ENCODE results near the gene SF3B3.
"Not testable (repeated sequence)": the region's sequence is repeated elsewhere in the genome, so short reads cannot be mapped to it uniquely, and the experiment has no call there.

Gene SF3B3

DNA sequence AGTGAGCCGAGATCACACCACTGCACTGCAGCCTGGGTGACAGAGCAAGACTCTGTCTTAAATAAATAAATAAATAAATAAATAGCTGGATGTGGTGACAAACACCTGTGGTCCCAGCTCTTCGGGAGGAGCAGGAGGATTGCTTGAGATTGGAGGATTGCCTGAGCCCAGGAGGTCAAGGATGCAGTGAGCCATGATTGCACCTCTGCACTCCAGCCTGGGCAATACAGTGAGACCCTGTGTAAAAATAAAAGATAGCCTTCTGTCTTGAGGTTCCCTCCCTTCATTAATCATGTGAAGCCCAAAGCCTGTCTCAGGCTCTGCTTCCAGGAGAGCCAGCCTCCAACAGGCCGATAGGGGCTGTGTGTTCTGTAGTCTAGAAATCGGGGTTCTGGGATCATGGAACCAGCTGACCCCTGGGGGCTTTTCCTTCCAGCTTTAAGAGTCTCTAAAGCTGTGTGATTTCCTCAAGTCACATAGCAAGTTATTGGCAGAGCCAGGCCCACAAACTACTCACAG, 88.2 kb downstream of the SF3B3 start:
- H3K9ac ChIP-seq (ENCODE audit: low read depth in 1 of 2, low read length in 2 of 2) = no peak overlapping the region
- no peaks in the 10 kb centered on the region for H3K27me3 ChIP-seq (ENCODE audit: control insufficient read depth in 1 of 2, insufficient read depth in 2 of 2, low read length in 2 of 2)

DNA sequence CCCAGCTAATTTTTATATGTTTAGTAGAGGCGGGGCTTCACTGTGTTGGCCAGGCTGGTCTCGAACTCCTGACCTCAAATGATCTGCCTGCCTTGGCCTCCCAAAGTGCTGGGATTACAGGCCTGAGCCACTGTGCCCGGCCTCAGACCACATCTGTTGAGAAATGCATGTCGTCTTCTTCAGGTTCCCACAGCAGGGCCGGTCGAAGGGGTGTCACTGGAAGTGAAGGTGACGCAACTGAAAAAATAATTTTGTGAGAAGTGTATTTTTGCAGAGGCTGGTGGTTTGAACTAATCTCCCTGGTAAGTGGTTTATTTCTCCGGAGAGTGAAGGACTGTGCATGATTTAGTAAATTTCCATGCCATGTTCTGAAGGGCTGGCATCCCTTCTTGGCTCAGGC, 89.3 kb downstream of the SF3B3 start:
- Histone ChIP-seq H3K27ac (ENCODE audit: low read depth, low read length) (no peak overlapping the region), H3K9ac (ENCODE audit: low read depth in 1 of 2, low read length in 2 of 2) (no peak overlapping the region)

More for the DNA sequence above, 88.2 kb downstream of the SF3B3 start:
- H3K36me3 ChIP-seq (ENCODE audit: control insufficient read depth in 1 of 2, insufficient read depth in 2 of 2, low read length in 2 of 2) = no peaks in the 10 kb centered on the region
- no peaks in the 10 kb centered on the region for H3K9me3 ChIP-seq (ENCODE audit: control insufficient read depth in 1 of 2, low read length in 2 of 2)
- no peak overlapping the region for H3K4me3 ChIP-seq (ENCODE audit: low read depth in 1 of 2, low read length in 2 of 2)
- H3K27ac ChIP-seq (ENCODE audit: low read depth, low read length) = no peak overlapping the region
- peaks cover 12 to 21% of the 10 kb centered on the region in 2 donors for H3K4me1 ChIP-seq (ENCODE audit: control insufficient read depth in 1 of 2, insufficient read depth in 2 of 2, low read length in 2 of 2)

DNA sequence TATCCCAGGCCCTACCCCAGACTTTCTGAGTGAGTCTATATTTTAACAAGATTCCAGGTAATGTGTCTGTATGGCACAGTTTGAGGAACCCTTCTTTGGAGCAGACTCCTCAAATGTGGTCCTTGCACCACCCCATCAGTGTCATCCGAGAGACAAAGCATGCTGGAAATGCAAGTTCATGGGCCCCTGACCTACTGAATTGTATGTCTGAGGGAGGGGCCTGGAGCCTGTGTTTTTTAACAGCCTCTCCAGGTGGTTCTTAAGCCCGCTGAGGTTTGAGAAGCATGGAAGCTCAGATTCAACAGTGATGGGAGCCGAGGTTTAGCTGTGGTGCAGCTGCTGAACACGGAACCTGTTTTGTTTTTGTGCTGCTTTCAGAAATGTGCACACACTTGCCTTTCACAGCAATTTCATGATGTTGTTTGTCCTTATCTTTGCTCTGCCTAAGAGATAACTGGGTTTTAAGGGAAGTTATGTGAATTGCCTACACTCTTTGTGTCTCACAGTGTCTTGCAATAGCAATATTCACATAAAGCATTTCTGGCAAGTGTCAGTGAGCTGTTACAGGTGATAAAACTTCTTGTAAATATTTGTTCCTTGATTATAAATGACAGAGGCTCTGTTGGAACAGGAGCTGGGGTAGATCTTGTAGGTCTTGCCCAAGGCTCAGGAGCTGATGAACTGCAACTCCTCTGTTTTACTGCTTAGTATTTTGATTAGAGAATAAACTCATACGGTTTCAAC, 90.8 kb downstream of the SF3B3 start:
- Histone ChIP-seq H3K4me3 (ENCODE audit: low read depth in 1 of 2, low read length in 2 of 2) (no peak overlapping the region), H3K4me1 (ENCODE audit: control insufficient read depth in 1 of 2, insufficient read depth in 2 of 2, low read length in 2 of 2) (peaks cover 12 to 17% of the 10 kb centered on the region in 2 donors), H3K9me3 (ENCODE audit: control insufficient read depth in 1 of 2, low read length in 2 of 2) (no peaks in the 10 kb centered on the region), H3K9ac (ENCODE audit: low read depth in 1 of 2, low read length in 2 of 2) (no peak overlapping the region), H3K27me3 (ENCODE audit: control insufficient read depth in 1 of 2, insufficient read depth in 2 of 2, low read length in 2 of 2) (no peaks in the 10 kb centered on the region), H3K27ac (ENCODE audit: low read depth, low read length) (no peak overlapping the region), H3K36me3 (ENCODE audit: control insufficient read depth in 1 of 2, insufficient read depth in 2 of 2, low read length in 2 of 2) (no peaks in the 10 kb centered on the region)

More for the DNA sequence above, 89.3 kb downstream of the SF3B3 start:
- no peaks in the 10 kb centered on the region for H3K9me3 ChIP-seq (ENCODE audit: control insufficient read depth in 1 of 2, low read length in 2 of 2)
- H3K4me3 ChIP-seq (ENCODE audit: low read depth in 1 of 2, low read length in 2 of 2) = no peak overlapping the region
- H3K4me1 ChIP-seq (ENCODE audit: control insufficient read depth in 1 of 2, insufficient read depth in 2 of 2, low read length in 2 of 2) = peaks cover 12 to 21% of the 10 kb centered on the region in 2 donors
- H3K27me3 ChIP-seq (ENCODE audit: control insufficient read depth in 1 of 2, insufficient read depth in 2 of 2, low read length in 2 of 2) = no peaks in the 10 kb centered on the region
- H3K36me3 ChIP-seq (ENCODE audit: control insufficient read depth in 1 of 2, insufficient read depth in 2 of 2, low read length in 2 of 2) = no peaks in the 10 kb centered on the region

DNA sequence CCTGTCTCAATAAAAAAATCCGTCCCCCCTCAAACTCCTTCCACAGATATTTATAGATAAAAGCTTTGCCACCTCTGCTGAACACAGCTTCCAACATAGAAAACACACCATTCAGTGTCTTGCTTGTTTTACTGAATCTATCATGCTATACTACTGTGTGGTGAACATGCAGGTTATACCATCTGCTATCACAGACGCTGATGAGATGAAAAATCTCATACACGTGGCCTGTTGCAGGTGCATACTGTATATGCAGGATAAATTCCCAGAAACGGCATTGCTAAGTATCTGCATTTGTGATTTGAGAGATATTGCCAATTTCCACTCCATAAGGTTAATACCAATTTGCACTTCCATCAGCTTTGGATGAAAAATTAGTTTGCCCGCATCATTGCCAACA, 92.3 kb downstream of the SF3B3 start:
- Histone ChIP-seq H3K4me1 (ENCODE audit: control insufficient read depth in 1 of 2, insufficient read depth in 2 of 2, low read length in 2 of 2) (peaks cover 5 to 8% of the 10 kb centered on the region in 2 donors), H3K27ac (ENCODE audit: low read depth, low read length) (no peak overlapping the region), H3K9me3 (ENCODE audit: control insufficient read depth in 1 of 2, low read length in 2 of 2) (no peaks in the 10 kb centered on the region), H3K27me3 (ENCODE audit: control insufficient read depth in 1 of 2, insufficient read depth in 2 of 2, low read length in 2 of 2) (no peaks in the 10 kb centered on the region), H3K36me3 (ENCODE audit: control insufficient read depth in 1 of 2, insufficient read depth in 2 of 2, low read length in 2 of 2) (no peaks in the 10 kb centered on the region), H3K9ac (ENCODE audit: low read depth in 1 of 2, low read length in 2 of 2) (no peak overlapping the region), H3K4me3 (ENCODE audit: low read depth in 1 of 2, low read length in 2 of 2) (no peak overlapping the region)

DNA sequence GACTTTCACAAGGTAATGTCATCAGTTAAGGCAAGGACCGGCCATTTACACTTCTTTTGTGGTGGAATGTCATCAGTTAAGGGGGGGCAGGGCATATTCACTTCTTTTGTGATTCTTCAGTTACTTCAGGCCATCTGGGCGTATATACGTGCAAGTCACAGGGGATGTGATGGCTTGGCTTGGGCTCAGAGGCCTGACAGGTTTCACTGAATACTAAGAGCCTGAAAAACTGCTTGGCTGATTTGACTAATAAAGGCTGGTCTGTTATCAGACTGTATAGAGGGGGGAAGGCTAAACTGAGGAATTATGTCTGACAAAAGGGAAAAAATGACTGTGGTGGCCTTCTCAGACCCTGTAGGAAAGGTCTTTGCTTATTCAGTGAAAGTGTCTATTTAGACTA, 98.2 kb downstream of the SF3B3 start:
- H3K4me3 ChIP-seq (ENCODE audit: low read depth in 1 of 2, low read length in 2 of 2); H3K9ac ChIP-seq (ENCODE audit: low read depth in 1 of 2, low read length in 2 of 2); H3K36me3 ChIP-seq (ENCODE audit: control insufficient read depth in 1 of 2, insufficient read depth in 2 of 2, low read length in 2 of 2); H3K9me3 ChIP-seq (ENCODE audit: control insufficient read depth in 1 of 2, low read length in 2 of 2); H3K4me1 ChIP-seq (ENCODE audit: control insufficient read depth in 1 of 2, insufficient read depth in 2 of 2, low read length in 2 of 2); H3K27ac ChIP-seq (ENCODE audit: low read depth, low read length); H3K27me3 ChIP-seq (ENCODE audit: control insufficient read depth in 1 of 2, insufficient read depth in 2 of 2, low read length in 2 of 2): not testable (repeated sequence)
